A673 (cell line): ENCODE data around the gene WIPF2. TPM values are rescaled to one million over a fixed set of nuclear protein-coding genes. Genes with fewer than 3 reads are reported as not detected.
"Not testable (repeated sequence)": the region's sequence is repeated elsewhere in the genome, so short reads cannot be mapped to it uniquely, and the experiment has no call there.

Experiments
- BruUV-seq: library from RNA; stranded (reverse); fragments of 400-500 nt; replicated peaks from 2 replicates; lab custom pipeline; 2021; lab: Mats Ljungman, UMichigan
- CTCF ChIA-PET: fragments of 300-600 bp; sonication (Branson Sonifier 250); formaldehyde crosslinking; loops from one replicate; lab custom pipeline; 2022; ENCODE audit warnings: antibody characterized with exemption; lab: Charles Lee
- POLR2A ChIA-PET: fragments of 300-600 bp; sonication (Branson Sonifier 250); formaldehyde crosslinking; loops from one replicate; lab custom pipeline; 2022; ENCODE audit warnings: antibody characterized with exemption; ENCODE audit not compliant: low non-redundant PET; lab: Charles Lee
- DNase-seq: peaks from one replicate; pipeline ENCODE4 v3.0.0-alpha.2; 2015; ENCODE audit warnings: low spot score
- H3K27ac ChIP-seq: fragments of 200-600 bp; sonication (generic); 2 replicates; pipeline ENCODE4 v1.5.1; 2016; ENCODE audit warnings: mixed run types, low read depth, mild to moderate bottlenecking, mixed read lengths, antibody characterized with exemption, low read length; ENCODE audit not compliant: poor library complexity, severe bottlenecking
- H3K27me3 ChIP-seq: fragments of 200-600 bp; sonication (generic); replicated peaks from 2 replicates; pipeline ENCODE4 v1.6.1; 2017; ENCODE audit warnings: mixed run types, low read depth, mild to moderate bottlenecking, mixed read lengths, antibody characterized with exemption, low read length; ENCODE audit not compliant: insufficient read depth, poor library complexity
- H3K36me3 ChIP-seq: fragments of 200-600 bp; sonication (generic); 2 replicates; pipeline ENCODE4 v1.6.1; 2016; ENCODE audit warnings: mixed run types, mild to moderate bottlenecking, mixed read lengths, antibody characterized with exemption, low read length; ENCODE audit not compliant: insufficient read depth, poor library complexity, severe bottlenecking
- H3K4me1 ChIP-seq: fragments of 200-600 bp; sonication (generic); 2 replicates; pipeline ENCODE4 v1.6.1; 2017; ENCODE audit warnings: mixed run types, mild to moderate bottlenecking, mixed read lengths, antibody characterized with exemption, low read length; ENCODE audit not compliant: insufficient read depth, poor library complexity, severe bottlenecking
- H3K4me3 ChIP-seq: fragments of 200-600 bp; sonication (generic); 2 replicates; pipeline ENCODE4 v1.5.1; 2016; ENCODE audit warnings: low read depth, mixed run types, mild to moderate bottlenecking, mixed read lengths, low read length; ENCODE audit not compliant: poor library complexity, severe bottlenecking
- H3K9me3 ChIP-seq: fragments of 200-600 bp; sonication (generic); 2 replicates; pipeline ENCODE4 v1.6.1; 2016; ENCODE audit warnings: mixed run types, low read depth, mild to moderate bottlenecking, mixed read lengths, antibody characterized with exemption, low read length; ENCODE audit not compliant: poor library complexity, severe bottlenecking
- CTCF ChIP-seq: fragments of 300-800, 200-600 bp; sonication (generic); conservative IDR thresholded peaks from 2 replicates; pipeline ENCODE4 v1.5.1; 2017; ENCODE audit warnings: low read depth, mild to moderate bottlenecking, antibody characterized with exemption, low read length, moderate library complexity, mixed read lengths
- EZH2 ChIP-seq: fragments of 200-600 bp; sonication (generic); IDR thresholded peaks from 2 replicates; pipeline ENCODE4 v1.6.1; 2017; ENCODE audit warnings: borderline replicate concordance, low read depth, mild to moderate bottlenecking, mixed read lengths, antibody characterized with exemption, low read length; ENCODE audit not compliant: poor library complexity, severe bottlenecking
- intact Hi-C: fragments of 100-400 bp; cut with micrococcal nuclease; formaldehyde crosslinking; loops from one replicate; pipeline ENCODE4 v1.10.0; 2022; ENCODE audit not compliant: unreplicated experiment
- total RNA-seq: library from RNA; stranded (reverse); gene quantifications from 2 replicates; pipeline ENCODE4 v1.2.3, GENCODE V29; 2021

Gene WIPF2
- total RNA-seq, 1 experiment from 2014 or later: 16.3 TPM

DNA sequence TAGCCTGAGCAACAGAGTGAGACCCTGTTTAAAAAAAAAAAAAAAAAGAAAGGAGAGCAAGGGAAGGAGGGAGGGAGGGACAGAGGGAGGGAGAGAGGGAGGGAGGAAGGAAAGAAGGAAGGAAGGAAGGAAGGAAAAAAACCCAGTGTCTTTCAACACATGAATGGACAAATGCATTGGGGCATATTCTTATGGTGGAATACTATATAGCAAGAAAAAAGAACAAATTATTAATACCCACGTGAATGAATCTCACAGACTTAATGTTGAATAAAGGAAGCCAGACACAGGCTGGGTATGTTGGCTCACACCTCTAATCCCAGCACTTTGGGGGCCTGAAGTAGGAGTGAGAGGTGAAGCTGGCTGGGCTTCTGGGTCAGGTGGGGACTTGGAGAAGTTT lies 21.6 kb upstream of the WIPF2 start:
- H3K4me1 ChIP-seq: no peaks in the 10 kb centered on the region
- no peaks in the 10 kb centered on the region for H3K27me3 ChIP-seq
- no peak overlapping the region for H3K4me3 ChIP-seq
- ChIA-PET CTCF (no interaction called here), POLR2A (no interaction called here)
- H3K36me3 ChIP-seq: no peaks in the 10 kb centered on the region
- intact Hi-C loops: no loop called here
- TF ChIP-seq EZH2: no peak
- TF ChIP-seq CTCF: no peak
- no TSS peak for BruUV-seq
- no peak for DNase-seq
- H3K27ac ChIP-seq: no peak overlapping the region
- no peaks in the 10 kb centered on the region for H3K9me3 ChIP-seq

DNA sequence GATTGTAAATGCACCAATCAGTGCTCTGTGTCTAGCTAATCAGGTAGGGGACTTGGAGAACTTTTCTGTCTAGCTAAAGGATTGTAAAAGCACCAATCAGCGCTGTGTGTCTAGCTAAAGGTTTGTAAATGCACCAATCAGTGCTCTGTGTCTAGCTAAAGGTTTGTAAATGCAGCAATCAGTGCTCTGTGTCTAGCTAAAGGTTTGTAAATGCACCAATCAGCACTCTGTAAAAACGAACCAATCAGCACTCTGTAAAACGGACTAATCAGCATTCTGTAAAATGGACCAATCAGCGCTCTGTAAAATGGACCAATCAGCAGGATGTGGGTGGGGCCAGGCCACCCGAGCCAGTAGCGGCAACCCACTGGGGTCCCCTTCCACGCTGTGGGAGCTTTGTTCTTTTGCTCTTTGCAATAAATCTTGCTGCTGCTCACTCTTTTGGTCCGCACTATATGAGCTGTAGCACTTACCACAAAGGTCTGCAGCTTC lies 21.1 kb upstream of the WIPF2 start:
- CTCF ChIA-PET, H3K4me1 ChIP-seq, H3K36me3 ChIP-seq, POLR2A ChIA-PET, H3K4me3 ChIP-seq, H3K27ac ChIP-seq, BruUV-seq, H3K9me3 ChIP-seq, DNase-seq, H3K27me3 ChIP-seq, intact Hi-C loops: not testable (repeated sequence)

- no peaks in the 10 kb centered on the region for H3K4me1 ChIP-seq
- POLR2A ChIA-PET: no interaction called here
- H3K4me3 ChIP-seq: no peak overlapping the region
- DNase-seq: no peak
- no TSS peak for BruUV-seq
- CTCF ChIA-PET: no interaction called here
- no peak overlapping the region for H3K27ac ChIP-seq
- TF ChIP-seq CTCF: no peak
- no peak for TF ChIP-seq EZH2
- no peaks in the 10 kb centered on the region for H3K9me3 ChIP-seq
- intact Hi-C loops: no loop called here
- H3K27me3 ChIP-seq: no peaks in the 10 kb centered on the region
- no peaks in the 10 kb centered on the region for H3K36me3 ChIP-seq
These were observed 20.5 kb upstream of the WIPF2 start for GRCh38 chr17:40198576-40198975.

DNA sequence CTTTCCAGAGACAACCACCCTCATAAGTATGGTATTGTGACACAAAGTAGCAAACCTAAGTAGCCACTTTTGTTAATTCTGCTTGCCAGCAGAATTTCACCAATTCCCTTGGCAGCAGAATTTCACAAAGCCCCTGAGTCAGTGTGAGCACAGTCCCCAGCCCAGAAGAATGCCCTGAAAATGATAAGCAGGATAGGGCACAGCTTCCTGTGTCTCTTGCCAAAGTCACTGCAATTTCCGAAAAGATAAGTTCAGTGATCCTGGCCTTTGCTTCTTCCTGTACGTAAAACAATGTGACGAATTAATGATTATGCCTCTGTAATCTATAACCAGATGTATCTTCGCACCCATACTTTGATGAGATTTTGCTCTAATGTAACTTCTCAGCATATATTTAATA lies 16.0 kb upstream of the WIPF2 start:
- no peak for TF ChIP-seq CTCF
- no peak for TF ChIP-seq EZH2
- CTCF ChIA-PET: no interaction called here
- POLR2A ChIA-PET: no interaction called here
- BruUV-seq: no TSS peak
- intact Hi-C loops: loop anchor here (5.0 kb wide), 2 partner anchors 84 to 149 kb away; partner anchors contain the start of gene CDC6
- no peaks in the 10 kb centered on the region for H3K27me3 ChIP-seq
- no peaks in the 10 kb centered on the region for H3K36me3 ChIP-seq
- H3K9me3 ChIP-seq: no peaks in the 10 kb centered on the region
- H3K4me1 ChIP-seq: no peaks in the 10 kb centered on the region
- no peak overlapping the region for H3K4me3 ChIP-seq
- H3K27ac ChIP-seq: no peak overlapping the region
- DNase-seq: no peak

DNA sequence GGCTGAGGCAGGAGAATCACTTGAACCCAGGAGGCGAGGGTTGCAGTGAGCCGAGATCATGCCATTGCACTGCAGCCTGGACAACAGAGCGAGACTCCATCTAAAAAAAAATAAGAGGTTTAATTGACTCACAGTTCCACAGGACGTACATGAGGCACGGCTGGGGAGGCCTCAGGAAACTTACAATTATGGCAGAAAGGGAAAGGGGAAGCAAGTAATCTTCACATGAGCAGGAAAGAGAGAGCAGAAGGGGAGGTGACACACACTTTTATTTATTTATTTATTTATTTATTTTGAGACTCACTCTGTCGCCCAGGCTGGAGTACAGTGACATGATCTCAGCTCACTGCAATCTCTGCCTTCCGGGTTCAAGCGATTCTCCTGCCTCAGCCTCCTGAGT lies 12.9 kb upstream of the WIPF2 start:
- POLR2A ChIA-PET, CTCF ChIA-PET, H3K27ac ChIP-seq, H3K36me3 ChIP-seq, H3K4me3 ChIP-seq, H3K4me1 ChIP-seq, intact Hi-C loops, DNase-seq, H3K27me3 ChIP-seq, BruUV-seq, H3K9me3 ChIP-seq: not testable (repeated sequence)
